Kidney capillary endothelial cell (primary cell): ENCODE results near the gene CYP27C1.
A peak's percentile ranks its signal among the peaks of the same experiment; 100 is the strongest.
"Not testable (repeated sequence)": the region's sequence is repeated elsewhere in the genome, so short reads cannot be mapped to it uniquely, and the experiment has no call there.

Experiments
- DNase-seq: peaks from one replicate; pipeline ENCODE4 v3.0.0-alpha.2; 2018; ENCODE audit warnings: low spot score

CYP27C1 gene

GRCh38 chr2:127170452-127171197, 49.5 kb downstream of the CYP27C1 start:
- DNase-seq = no peak

- DNase-seq = no peak
These were observed 50.1 kb downstream of the CYP27C1 start for GRCh38 chr2:127170021-127170420.

GRCh38 chr2:127169066-127169660, 50.9 kb downstream of the CYP27C1 start:
- no peak for DNase-seq

- DNase-seq = no peak
These were observed 53.8 kb downstream of the CYP27C1 start for GRCh38 chr2:127166231-127166860.

- DNase-seq = no peak
These were observed 54.6 kb downstream of the CYP27C1 start for GRCh38 chr2:127165539-127165935.

GRCh38 chr2:127164761-127165538, 55.1 kb downstream of the CYP27C1 start:
- no peak for DNase-seq

- no peak for DNase-seq
These were observed 56.2 kb downstream of the CYP27C1 start for GRCh38 chr2:127163921-127164320.

DNA sequence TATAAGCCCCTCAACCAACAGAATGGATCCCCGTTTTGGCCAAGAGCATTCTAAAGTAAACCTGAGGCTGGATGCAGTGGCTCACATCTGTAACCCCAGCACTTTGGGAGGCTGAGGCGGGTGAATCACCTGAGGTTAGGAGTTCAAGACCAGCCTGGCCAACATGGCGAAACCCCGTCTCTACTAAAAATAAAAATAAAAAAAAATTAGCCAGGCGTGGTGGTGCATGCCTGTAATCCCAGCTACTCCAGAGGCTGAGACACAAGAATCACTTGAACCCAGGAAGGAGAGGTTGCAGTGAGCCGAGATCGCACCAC, 57.1 kb downstream of the CYP27C1 start:
- not testable (repeated sequence) for DNase-seq

DNA sequence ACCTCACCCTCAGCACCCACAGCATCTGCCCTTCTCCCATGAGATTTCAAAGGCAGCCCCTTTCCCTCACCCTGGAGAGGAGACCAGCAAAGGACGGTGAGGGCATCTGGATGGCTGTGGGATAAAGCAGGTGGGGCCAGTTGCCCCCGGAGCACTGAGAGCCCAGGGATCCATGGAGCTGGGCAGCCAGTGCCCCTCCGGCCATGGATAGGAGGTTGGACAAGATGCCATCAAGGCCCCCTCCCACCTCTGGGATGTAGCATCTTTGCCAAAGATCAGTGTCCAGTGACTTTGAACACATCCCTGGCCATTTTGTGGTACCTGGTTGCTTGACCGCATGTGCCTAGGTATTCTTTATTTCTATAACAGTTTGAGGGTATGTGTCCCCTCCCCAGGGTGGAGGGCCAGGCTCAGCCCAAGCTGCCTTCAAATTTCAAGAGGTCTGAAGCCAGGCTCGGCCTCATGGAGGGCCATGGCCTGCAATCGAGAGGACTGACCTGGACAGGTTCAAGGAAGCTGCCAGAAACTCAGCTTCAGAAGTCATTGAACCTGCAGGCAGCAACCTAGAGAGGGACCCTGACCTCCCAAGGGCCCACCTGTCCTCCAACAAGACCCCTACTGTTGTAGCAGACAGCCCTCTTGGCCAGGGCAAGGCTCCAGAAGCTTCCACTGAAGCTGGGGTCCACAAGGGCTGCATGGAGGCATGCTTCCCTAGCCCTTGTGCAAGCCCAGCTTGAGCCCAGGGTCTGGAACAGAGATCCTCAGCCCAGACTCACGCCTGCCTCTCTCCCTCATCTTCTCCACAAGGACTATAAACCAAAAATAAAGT, 57.6 kb downstream of the CYP27C1 start:
- DNase-seq = no peak

DNA sequence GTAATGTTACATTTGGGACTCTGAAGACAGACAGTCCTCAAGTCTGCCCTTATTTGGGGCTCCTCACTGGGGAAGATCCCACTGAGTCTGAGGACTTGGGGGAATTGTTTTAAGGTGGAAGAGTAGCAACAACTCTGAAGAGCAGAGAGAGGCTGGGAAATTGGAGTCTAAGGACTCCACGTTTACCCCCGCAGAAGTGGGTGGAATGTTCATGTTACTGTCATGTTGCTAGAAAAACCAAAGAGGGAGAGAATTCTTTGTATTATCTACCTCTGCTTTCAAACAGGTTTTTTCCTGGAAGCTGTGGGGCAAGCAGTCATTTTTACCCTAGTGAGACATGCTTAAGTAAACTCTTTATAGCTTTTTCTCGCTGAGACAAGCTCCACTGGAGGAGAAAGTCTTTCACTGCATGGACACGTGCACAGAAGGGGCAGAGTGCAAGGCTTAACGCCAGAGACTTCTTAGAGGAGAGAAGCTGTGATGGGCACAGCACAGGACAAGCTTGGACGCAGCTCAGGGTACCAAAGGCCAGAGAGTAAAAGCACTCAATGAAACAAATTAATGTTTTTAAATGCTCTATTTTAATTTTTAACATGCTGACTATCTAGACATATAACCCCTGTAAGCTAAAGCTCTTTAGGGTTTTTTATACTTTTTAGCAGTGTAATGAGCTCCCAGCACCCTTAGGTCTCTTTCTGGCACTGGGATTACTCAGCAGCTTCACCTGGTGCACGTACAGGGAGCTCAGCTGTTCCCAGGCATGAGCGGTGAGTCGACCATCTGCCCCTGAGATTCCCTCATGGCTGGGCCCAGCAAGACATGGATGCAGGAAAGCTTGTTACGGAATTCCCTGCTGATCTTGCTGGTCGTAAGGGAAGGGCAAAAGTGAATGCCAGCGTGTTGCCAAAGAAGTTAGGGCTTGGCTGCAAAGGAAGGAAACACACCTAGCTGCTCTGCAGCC, 58.6 kb downstream of the CYP27C1 start:
- no peak for DNase-seq

DNA sequence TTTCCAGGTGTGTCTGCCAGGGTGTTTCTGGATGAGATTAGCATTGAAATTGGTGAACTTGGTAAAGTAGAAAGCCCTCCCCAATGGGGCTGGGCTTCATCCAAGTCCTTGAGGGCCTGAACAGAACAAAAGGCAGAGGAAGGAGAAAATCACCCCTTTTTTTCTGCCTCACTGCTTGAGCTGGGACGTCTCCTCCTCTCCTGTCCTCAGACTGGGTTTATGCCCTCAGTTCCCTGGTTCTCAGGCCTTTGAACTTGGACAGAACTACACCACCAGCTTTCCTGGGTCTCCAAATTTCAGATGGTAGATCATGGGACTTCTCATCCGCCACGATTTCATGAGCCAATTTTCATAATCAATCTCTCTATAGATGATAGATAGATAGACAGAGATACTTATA, 59.4 kb downstream of the CYP27C1 start:
- no peak for DNase-seq

DNA sequence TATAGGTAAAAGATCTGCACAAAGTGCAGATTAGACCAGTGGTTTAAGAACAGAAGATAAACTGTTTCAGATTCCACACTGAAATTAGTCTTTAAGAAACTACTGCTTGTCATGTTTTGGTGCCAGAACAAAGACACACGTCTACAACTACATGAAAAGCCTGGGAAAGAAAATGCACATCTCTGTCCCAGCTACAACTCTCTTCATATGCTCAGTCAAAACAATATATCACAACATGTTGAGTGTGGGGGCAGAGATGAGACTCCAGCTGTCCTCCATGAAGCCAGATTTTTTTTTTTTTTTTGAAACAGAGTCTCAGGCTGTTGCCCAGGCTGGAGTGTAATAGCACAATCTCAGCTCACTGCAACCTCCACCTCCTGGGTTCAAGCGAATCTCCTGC, 60.6 kb downstream of the CYP27C1 start:
- DNase-seq = no peak

GRCh38 chr2:127158614-127159290, 61.3 kb downstream of the CYP27C1 start:
- no peak for DNase-seq

DNA sequence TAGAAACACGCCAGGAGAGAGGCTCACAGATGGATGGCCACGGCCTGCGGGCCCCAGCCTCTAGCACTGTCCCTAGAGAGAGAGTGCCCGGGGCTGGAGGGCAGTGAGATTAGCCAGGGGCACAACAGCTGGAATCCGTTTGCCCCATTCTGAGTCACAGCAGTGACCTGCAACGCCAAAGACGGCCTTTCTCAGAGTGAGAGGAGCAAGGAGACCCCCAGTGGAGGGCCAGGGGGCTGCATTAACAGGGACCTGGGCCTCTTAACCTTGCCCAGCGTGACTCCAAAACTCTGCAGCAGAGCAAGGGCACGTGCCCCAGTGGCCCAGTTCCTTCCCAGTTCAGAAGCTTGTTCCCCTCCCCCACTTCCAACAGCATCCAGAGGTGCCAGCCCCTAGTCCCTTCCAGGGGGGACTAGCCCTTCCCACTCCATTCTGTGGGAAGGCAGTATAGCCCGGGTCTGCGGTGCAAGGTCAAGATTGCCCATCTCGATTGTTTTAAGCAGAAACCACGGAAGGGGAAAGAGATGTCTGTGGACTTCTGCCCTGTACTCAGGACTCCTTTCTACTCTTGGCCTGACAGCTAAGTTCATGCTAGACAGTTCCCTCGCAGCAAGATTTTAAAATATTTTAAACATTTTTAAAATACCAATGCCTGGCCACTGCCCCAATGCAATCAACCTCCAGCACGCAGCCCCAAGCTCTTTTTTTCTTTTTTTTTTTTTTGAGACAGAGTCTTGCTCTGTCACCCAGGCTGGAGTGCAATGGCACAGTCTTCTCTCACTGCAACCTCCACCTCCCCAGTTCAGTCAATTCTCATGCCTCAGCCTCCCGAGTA, 62.2 kb downstream of the CYP27C1 start:
- no peak for DNase-seq

DNA sequence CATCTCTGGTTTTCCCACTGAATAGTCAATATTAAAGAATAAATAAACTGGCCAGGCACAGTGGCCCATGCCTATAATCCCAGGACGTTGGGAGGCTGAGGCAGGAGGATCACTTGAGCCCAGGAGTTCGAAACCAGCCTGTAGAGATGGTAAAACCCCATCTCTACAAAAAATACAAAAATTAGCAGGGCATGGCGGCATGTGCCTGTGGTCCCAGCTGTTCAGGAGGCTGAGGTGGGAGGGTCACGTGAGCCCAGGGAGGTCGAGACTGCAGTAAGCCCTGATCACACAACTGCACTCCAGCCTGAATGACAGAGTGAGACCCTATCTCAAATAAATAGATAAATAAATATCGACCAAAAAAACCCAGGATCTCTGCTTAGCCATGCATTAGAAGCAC, 63.0 kb downstream of the CYP27C1 start:
- DNase-seq = no peak

DNA sequence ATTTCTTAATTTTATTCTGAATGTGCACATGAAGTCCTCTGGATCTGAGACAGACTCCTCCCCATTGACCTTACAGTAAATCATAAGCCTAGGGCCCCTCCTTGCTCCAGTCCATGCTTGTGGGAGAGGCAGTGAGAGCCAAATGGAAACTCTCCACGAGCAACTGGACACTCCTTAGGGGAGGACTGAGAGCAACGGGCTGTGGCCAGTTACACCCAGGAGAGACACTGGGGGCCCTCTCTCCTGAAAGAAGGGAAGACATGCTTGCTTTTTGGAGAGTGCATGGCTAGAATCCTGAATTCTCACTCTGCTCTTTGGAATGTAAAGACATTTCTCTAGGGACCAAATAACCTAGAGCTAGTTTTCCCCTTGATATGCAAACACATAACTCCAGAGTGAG, 64.2 kb downstream of the CYP27C1 start:
- no peak for DNase-seq

DNA sequence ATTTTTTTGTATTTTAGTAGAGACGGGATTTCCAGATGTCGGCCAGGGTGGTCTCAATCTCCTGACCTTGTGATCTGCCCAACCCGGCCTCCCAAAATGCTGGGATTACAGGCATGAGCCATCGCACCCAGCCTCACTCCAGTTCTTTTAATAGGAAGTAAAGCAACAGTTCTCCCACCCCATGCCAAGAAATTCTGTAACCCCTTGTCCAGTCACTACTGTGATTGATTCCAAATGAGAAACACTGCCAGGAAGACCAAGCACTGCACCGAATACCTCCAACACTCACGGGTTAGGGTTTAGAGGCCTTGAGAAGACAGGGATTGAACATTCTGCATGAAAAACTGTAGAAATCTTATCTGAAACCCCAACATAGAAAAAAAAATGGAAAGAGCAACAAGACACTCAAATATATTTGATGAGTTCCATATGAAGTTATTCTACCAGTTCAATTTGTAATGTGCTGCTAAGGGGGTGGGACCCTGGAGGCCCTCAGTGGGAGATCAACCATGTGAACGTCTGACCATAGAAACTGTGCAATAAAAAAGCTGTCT, 65.0 kb downstream of the CYP27C1 start:
- DNase-seq = no peak

GRCh38 chr2:127154396-127154795, 65.7 kb downstream of the CYP27C1 start:
- no peak for DNase-seq

DNA sequence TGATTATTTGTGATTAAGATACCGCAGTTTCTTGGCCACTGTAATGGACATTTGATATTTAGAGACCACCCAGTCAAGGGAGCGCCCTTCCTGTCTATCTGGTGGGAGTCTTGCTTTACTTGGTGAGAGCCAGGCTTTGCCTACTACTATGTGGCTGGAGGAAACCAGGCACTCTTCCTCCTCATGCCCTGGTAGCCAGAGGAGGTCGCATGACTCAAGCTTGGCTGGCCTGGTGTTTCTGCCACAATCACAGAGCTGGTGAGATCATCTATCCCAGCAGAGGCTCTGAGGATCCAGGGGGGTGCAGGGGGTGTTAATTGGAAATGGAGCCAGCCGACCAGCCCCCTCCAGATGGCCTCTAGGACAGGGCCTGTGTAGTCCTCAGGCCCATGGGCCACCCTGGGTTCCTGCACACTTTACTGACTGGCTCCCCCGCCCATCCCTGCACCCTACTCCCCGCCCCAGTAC, 66.4 kb downstream of the CYP27C1 start:
- DNase-seq = peak; percentile 77
